Stimulated activated CD8-positive, alpha-beta memory T cell treated with anti-CD3 and anti-CD28 coated beads, Interleukin-15, amount 100 ng/mL, for 48 hours (primary cell): Measurements from ENCODE around the gene RILPL1.
"Not testable (repeated sequence)": the region's sequence is repeated elsewhere in the genome, so short reads cannot be mapped to it uniquely, and the experiment has no call there.

Source experiments
- DNase-seq, 2 donors: peaks; one replicate each; pipeline ENCODE4 v3.0.0-alpha.2; 2020; ENCODE audit warnings: low read depth in 2 of 2

Gene RILPL1

DNA sequence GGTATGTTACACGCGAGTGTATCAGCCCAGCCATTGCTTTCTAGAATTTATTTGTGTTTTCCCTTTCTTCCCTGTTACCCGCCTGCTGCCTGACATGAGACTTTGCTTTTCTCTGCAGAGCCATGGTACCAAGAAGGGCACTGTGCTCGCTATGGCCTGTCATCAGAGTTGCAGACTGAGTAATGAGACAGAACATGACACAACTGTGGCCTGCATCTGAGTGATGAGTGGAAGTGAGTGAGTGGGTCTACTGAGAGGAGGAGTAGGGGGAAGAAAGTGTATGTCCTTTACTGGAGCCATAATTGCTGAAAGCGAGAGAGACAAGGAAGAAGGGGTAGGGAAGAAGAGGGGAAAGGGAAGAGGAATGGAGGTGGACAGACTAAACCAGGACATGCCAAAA lies 2.9 kb downstream of the RILPL1 start:
- DNase-seq = no peak

DNA sequence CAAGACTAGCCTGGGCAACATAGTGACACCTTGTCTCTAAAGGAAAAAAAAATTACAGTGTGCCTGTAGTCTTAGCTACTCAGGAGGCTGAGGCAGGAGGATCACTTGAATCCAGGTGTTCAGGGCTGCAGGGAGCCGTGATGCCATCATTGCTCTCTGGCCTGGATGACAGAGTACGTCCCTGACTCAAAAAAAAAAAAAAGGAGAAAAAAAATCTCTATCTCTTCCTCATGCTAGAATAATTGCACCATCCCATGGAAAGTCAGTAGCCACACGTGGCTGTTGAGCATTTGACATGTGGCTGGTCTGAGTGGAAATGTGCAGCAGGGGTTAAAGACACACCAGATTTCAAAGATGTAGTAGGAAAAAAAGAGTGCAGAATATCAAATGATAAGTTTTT lies 3.8 kb downstream of the RILPL1 start:
- DNase-seq = no peak

DNA sequence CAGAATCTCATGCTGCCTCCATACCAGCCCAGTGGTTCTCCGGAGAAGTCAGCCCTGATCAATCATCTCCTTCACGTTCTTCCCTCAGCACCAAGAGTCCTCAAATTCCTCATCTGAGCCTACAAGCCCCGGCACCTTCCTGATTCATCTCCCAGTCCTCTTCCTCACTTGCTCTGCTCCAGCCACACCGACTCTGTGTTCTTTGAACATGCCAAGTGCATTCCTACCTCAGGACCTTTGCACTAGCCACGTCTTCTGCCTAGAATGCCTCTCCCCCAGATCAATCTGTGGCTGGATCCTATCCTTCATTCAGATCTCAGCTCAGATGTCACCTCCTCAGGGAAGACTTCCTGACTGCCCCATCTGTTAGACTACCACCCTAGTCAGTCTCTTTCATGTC lies 4.7 kb downstream of the RILPL1 start:
- no peak for DNase-seq

DNA sequence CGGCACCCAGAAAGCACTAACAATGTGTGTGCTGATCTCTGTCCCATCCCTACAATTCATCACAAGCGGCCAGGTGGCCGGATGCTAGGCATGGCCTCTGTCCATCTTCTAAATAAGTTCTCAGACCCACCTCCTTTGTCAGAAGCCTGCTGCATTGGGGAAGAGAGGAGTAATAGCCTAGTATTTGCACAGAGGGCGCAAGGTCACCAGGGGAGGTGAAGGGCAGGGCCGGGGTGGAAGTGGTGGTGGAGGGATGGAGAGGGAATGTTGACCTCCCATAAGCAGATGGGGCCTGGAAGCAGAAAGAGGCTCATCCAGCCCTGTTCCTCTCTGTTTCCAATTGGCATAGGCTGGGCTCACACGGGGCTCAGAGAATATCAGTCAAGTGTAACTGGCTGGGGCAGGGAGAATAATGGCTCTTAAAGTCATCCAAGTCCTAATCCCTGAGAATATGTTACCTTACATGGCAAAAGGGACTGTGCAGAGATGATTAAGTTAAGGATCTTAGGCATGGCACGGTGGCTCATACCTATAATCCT lies 6.9 kb downstream of the RILPL1 start:
- no peak for DNase-seq

DNA sequence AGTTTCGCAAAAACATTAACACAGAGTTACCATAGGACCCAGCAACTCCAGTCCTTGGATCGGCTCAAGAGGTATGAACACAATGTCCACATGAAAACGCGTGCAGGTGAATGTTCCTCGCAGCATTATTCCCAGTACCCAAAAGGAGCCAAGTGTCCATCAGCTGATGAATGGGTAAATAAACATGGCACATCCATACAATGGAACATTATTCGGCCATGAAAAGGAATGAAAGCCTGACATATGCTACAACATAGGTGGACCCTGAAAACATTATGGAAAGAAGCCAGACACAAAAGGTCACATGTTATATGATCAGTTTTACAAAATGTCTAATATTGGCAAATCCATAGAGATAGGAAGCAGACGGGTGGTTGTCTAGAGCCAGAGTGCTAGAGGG lies 9.1 kb downstream of the RILPL1 start:
- no peak for DNase-seq

DNA sequence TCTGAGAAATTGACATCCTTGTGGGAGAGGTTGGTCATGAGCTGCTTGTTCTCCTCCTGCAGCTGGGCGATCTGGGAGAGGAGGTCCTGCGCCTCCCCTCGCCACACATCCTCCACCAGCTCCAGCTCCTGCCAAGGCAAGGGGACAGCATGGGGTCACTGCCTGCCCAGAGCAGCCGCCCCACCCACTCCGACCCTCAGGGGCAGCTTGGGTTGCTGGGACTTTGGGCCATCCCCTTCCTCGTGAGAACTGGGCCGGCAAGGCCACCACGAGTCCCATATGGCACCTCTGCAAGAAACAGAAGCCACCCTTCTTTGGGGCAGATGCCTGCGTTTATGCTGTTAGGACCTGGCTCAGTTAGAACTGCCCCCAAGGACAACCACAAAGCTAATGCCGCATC lies 10.0 kb downstream of the RILPL1 start:
- no peak for DNase-seq

- DNase-seq = no peak
These were observed 11.4 kb downstream of the RILPL1 start for GRCh38 chr12:123522164-123522563.

DNA sequence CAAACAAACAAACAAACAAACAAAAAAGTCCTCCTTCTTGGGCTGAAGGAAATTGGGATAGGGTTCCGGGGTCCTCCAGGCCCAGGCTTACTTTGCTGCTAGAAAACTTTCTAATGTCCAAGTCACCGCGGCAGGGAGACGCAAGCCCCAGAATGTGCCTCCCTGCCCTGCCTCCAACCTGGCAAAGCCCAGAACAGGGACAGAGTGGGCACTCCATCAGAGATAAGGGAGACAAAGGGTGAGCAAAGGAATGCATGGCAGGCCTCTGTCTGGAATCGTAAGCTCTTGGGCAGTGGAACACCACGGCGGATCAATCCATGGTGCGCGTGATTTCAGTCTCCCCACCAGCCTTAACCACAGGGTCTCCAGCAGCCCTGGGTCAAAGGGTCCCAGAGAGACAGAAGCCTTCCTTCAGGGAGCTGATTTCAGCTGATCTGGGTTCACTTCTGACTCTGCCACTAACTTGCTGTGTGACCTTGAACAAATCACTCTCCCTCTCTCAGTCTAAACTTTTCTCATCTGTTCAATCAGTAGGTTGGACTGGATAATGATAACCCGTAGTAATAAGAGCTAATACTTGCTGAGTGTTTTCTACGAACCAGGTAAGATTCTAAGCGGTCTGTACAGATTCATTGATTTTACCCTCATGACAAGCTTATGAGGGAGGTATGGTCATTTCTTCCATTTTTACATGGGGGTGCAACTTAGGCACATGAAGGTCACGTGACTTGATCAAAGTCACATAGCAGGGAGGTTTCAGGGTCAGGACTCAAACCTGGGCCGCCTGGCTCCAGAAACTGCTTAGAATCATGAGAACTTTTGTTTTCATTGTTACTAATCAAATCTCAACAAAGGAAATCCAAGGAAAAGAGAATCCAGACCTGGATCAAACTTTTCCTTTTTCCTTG lies 12.7 kb downstream of the RILPL1 start:
- no peak for DNase-seq

GRCh38 chr12:123519141-123520001 lies 14.1 kb downstream of the RILPL1 start:
- no peak for DNase-seq

- DNase-seq = no peak
These were observed 17.2 kb downstream of the RILPL1 start for GRCh38 chr12:123516216-123516780.

- not testable (repeated sequence) for DNase-seq
These were observed 18.8 kb downstream of the RILPL1 start for GRCh38 chr12:123514582-123515221.

DNA sequence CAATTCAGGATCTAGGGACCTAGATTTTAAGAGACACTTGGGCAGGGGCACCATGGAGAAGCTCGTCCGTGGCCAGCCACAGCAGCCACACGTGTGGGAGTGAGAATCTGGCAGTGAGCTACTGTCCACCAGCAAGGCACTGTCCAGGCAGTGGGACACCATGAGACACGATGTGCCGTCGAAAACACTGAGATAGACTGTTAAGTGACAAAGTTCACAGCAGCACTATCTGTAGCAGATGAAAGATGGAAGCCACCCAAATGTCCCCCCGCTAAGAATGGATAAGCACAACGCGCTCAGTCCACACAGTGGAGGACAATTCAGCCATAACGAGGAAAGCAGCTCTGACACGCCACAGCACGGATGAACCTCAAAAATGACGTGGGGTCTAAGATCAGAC lies 19.7 kb downstream of the RILPL1 start:
- DNase-seq = no peak

DNA sequence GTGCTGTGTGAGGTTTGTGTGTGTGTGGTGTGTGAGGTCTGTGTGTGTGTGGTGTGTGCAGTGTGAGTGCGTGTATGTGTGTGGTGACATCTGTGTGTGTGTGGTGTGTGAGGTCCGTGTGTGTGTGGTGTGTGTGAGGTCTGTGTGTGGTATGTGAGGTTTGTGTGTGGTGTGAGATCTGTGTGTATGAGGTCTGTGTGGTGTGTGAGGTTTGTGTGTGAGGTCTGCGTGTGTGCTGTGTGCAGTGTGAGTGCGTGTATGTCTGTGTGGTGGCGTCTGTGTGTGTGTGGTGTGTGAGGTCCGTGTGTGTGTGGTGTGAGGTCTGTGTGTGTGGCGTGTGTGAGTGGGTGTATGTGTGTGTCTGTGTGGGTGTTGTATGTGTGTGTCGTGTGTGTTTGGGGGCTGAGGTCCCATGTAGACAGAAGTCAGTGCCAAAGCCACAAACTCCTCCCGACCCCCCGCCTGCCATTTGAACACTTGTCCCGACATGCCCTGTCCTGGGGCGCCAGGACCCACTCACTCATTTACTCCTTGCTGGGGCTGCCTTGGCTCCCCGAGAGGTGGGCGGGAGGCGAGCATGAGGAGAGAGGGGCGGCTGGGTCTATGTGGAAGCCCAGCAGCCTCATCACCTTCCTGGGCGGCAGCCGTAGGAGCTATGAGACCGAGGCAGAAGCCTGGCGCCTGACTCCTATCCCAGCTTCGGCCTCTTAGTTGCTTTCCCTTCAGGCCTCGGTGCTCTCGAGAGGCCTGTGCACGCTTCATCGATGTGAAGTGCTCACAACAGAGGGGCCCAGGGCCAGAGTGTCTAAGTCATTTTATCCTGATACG lies 20.5 kb downstream of the RILPL1 start:
- no peak for DNase-seq

GRCh38 chr12:123506843-123507236 lies 26.7 kb downstream of the RILPL1 start:
- no peak for DNase-seq

- DNase-seq = no peak
These were observed 27.3 kb downstream of the RILPL1 start for GRCh38 chr12:123506059-123506842.

GRCh38 chr12:123502163-123502704 lies 31.3 kb downstream of the RILPL1 start:
- no peak for DNase-seq

- no peak for DNase-seq
These were observed 34.2 kb downstream of the RILPL1 start for GRCh38 chr12:123499332-123499731.

GRCh38 chr12:123498126-123498825 lies 35.2 kb downstream of the RILPL1 start:
- no peak for DNase-seq

GRCh38 chr12:123497065-123497464 lies 36.5 kb downstream of the RILPL1 start:
- no peak for DNase-seq
